Superior temporal gyrus (tissue), 1 donor: ENCODE measurements around the gene KMT2C.
"Not testable (repeated sequence)": the region's sequence is repeated elsewhere in the genome, so short reads cannot be mapped to it uniquely, and the experiment has no call there.

Experiments used
- DNase-seq: peaks from one replicate; pipeline ENCODE4 v3.0.0-alpha.2; 2016; ENCODE audit errors: extremely low spot score

KMT2C gene

DNA sequence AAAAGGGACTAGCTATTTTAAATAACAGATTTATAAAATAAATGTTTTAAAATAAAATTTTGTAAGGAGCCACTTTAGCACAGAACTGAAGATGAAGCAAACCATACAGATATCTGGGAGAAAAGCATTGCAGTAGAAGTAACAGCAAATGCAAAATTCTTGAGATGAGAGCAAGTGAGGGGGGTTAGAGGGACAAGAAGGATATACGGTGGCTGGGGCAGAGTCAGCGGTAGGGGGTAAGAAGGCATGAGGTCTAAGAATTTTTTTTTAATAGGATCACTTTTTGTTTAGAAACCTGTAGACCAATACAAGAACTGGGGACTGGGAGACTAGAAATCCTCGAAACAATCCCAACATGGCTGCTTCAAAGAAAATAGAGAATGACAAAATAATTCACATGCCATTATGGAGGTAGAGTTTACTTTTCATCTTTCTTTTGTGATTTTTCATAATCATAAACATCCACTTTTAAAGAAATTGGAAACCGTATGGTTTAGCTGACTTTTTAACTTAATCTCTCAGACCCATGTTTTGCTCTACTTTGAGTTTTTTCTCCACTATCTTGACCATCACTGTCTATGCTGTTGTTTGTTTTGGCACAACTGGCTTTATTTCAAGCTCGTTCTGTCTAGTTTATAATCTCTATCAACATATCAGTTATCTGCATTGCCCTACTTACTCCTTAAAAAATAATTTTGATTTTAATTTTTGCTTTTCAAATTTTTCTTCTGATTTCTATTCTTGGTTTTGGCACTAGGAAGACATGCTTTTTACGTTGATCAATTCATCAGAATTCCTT lies 73.5 kb downstream of the KMT2C start:
- no peak for DNase-seq

DNA sequence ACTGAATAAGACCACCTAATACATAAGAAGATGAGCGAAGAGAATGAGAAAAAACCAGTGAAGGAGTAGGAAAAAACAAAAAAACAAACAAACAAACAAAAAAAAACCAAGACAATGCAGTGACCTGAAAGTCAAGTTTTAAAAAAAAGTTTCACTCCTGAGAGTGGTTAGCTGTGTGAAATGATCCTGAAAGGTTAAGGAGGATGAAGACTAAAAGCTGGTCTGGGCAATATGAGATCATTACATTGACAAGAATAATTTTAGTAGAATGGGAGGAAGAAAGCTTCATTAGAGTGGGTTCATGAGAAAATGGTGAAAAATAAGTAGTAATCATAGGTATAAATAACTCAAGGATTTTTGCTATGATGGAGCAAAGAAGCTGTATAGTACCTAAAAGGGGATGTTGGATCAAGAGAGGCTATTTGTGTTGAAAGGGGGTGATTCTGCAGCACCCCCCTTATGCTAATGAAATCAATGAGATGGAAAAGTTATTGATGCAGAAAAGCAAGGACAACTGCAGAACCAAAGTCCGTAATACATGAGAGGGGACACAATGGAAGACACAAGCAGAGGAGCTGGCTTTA lies 80.2 kb downstream of the KMT2C start:
- DNase-seq, result no peak

DNA sequence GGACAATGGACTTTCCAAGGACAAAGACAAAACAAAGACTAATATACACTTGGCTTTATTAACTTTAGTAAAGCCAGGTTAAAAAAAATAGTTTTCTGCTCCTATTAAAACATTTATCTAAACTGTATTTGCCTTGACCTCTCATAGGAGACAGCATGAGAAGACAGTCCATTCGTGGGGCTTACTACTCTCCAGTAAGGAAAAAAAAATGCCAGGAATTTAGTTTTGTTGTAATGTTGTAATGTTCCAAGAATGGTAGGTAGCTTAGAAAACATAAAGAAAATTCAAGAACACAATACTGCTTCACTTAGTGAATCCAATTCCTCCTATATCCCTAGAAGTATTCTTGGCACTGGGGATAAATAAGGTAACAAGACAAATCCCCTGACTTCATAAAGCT lies 81.7 kb downstream of the KMT2C start:
- no peak for DNase-seq

DNA sequence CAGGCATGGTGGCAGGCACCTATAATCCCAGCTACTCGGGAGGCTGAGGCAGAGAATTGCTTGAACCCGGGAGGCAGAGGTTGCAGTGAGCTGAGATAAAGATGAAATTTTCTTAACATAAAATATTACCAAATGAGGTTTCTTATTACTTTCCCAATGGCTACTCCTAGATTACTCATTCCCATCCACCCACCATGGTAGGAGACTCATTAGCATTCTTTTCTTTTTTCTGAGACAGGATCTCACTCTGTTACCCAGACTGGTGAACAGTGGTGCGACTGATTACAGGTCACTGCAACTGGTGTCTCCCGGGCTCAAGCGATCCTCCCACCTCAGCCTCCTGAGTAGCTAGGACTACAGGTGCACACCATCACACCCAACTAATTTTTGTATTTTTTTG lies 82.5 kb downstream of the KMT2C start:
- DNase-seq, result not testable (repeated sequence)

DNA sequence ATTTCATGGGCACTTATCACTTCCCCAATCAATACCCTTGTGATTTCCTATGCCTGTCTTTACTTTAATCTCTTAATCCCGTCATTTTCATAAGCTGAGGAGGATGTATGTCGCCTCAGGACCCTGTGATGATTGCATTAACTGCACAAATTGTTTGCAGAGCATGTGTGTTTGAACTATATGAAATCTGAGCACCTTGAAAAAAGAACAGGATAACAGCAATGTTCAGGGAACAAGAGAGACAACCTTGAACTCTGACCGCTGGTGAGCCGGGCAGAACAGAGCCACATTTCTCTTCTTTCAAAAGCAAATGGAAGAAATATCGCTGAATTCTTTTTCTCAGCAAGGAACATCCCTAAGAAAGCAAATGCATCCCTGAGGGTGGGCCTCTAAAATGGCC lies 84.1 kb downstream of the KMT2C start:
- DNase-seq, result not testable (repeated sequence)

DNA sequence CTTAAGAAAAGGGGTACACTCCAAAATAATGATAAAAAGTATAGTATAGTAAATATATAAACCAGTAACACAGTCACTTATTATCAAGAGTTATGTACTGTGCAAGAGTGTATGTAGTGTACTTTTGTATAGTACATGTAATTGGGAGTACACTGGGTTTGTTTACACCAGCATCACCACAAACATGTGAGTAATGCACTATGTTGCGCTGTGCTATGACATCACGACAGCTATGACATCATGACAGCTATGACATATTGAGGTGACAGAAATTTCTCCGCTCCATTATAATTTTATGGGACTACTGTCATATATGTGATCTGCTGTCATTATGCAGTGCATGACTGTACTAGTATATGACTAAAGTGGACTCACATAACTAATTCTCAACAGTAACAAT lies 84.6 kb downstream of the KMT2C start:
- no peak for DNase-seq

DNA sequence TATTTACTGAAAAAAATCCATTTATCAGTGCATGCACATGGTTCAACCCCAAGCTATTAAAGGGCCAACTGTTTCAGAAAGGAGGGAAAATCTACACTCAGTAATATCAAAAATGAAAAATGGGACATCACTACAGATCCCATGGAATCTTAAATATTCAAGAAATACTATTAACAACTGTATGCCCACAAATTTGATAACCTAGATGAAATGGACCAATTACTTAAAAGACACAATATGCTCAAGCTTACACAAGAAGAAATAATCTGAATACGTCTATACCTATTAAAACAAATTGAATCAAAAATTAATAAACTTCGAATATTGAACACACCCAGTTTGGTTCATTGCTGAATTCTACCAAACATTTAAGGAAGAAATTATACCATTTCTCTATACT lies 87.9 kb downstream of the KMT2C start:
- no peak for DNase-seq

DNA sequence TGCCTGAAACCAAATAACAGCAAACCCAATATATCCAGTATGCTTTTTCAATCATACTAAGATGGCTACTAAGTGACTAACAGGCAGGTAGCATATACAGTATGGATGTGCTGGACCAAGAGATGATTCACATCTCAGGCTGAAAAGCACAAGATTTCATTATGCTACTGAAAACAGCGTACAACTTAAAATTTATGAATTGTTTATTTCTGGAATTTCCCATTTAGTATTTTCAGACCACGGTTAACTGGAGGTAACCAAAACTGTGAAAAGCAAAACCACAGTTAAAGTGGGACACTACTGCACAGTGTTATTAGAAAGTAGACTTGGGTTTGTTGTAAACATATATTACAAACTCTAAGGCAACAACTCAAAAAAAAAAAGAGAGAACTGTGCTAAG lies 91.5 kb downstream of the KMT2C start:
- no peak for DNase-seq

DNA sequence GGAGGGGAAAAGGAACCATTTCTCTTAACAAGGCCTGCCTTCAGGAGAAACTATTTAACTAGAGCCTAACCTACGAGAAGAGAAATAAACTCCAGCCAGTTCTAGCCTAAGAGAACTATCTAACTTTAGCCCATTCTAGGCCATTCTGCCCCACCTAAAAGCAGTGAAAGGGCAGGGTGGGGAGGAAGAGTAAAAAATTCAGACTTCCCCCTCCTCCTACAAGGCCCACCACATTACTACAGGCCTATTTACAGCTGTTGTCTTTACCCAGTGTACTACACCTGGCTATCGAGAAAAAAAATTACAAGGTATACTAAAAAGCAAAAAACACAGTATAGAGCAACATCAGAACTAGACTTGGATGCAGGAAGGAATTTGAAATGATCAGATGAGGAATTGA lies 93.0 kb downstream of the KMT2C start:
- no peak for DNase-seq

DNA sequence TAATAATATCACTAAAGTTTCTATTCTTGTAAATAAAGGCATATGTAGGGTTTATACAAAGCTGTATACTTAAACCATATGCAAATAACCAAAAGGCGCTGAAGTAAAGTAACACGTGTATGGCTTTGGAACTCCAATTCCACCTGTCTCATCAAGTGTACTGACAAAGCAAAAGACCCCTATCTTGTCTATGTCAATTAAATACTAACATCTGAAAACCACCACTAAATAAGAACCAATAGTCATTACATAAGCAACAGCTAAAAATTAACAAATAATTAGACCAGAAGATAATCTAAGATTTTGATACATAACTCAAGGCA lies 93.9 kb downstream of the KMT2C start:
- no peak for DNase-seq

DNA sequence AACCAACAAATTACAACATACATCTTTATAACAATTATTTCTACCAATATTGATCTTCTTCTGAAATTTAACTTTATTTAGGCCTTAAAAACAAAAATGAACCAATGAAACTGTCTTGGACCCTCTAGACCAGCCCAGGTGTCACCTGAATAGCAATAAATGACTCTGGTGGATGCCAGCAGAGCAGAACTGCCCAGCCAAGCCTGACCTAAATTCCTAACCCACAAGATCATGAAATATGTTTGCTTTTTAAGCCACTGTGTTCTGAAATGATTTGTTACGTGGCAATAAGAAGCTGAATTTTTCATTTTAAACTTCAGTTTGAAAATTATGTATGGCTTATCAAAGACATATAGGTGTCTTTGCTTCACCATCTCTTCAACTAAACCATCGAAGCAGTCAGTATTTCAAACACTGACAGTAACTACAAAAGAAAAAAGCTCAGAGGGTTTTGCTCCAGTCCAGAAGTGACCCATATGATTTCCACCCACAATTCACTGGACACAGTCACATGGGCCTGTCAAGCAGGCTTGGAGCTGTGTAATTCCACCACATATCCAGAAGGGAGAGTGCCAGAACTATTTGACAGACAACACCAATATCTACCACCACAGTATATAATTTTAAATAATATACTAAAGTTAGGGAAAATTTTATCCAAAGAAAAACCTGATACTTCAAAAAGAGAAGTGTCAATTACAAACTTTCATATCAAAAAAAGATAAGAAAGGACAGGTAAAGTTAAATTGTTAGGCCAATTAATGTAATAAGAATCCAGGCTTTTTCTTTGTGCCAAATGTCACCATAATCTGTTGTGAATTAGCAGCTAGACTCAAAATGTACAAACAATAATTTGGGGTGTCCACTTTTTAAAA lies 94.5 kb downstream of the KMT2C start:
- peak; percentile 80 for DNase-seq

DNA sequence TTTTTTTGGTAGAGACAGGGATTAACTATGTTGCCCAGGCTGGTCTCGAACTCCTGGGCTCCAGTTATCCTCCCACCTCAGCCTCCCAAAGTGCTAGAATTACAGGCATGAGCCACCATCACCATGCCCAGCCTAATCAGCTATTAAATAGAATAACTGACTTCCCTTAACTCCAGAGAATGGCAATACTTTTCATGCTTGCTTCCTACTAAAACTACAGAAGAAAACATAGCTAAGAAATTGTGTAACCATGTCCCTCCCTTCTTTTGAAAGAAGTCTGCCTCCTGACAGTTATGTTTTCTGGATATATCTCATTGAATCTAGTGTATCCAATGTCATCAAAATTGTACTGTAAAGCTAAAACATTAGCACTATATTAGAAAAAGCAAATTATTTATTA lies 95.6 kb downstream of the KMT2C start:
- DNase-seq, result no peak

DNA sequence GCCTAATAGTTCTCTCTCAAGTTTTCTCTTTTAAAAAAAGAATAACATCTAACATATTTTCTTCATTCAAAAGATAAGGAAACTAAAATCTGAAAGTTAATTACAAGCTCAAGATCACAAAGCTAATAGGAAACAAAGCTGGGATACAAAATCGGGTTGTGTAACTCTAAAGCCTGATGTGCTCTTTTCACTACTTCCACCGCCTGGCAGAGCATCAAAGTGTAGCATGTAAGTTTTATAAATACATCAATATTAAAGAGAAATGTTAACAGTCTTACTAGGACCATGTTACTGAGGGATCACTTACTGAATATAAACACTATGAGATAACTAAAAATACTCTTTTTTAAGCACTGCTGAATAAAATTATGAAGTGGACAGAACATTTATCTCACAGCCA lies 97.2 kb downstream of the KMT2C start:
- no peak for DNase-seq

DNA sequence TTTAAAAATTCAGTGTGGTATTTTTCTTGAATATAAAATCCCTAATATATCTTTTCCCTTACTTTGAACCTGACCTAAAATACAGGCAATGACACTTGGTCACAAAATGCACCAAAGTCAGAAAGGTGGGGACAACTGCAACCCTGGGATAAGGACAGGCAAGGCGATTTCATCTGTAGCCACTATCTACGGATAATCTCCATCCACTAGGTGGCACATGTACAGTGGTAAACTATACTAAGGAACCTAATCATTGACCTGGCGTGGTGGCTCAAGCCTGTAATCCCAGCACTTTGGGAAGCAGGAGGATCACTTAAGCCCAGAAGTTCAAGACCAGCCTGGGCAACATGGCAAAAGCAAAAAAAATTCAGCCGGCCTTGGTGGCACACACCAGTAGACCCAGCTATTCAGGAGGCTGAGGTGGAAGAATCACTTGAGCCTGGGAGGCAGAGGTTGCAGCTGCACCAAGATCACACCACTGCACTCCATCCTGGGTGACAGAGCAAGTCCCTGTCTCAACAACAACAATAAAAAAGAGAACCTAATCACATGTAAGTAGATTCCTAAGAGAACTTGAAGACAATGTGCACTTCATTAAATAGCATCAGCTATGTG lies 98.9 kb downstream of the KMT2C start:
- DNase-seq, result peak; percentile 73

DNA sequence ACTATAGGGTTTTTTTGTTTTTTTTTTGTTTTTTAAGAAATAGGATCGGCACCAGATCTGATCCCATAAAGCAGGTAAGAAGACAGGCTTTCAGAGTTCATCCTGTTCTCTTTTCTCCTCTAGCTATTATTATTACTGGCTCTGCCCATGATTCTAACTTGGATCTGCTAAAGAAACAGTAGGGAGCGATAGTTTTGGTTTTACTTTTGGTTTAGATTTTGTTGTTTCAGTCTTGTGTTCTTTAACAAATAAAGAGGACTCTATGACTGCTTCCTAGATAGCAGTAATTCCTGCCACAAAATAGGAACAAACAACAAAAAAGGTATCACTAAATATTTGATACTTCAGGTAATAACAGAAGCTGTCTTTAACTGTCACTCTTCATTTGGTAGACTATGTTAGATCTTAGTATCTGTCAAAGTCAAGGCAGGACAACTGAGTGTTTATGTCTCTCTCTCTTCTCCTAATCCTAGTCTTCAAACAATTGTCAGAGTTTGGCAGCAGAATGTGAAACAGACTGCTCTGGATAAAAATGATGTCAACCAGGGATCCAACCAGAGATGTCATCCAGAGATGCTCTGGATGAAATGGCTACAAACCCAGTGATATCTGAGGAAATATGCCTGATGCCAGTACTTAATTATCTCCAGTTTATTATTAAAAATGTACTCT lies 99.8 kb downstream of the KMT2C start:
- no peak for DNase-seq

DNA sequence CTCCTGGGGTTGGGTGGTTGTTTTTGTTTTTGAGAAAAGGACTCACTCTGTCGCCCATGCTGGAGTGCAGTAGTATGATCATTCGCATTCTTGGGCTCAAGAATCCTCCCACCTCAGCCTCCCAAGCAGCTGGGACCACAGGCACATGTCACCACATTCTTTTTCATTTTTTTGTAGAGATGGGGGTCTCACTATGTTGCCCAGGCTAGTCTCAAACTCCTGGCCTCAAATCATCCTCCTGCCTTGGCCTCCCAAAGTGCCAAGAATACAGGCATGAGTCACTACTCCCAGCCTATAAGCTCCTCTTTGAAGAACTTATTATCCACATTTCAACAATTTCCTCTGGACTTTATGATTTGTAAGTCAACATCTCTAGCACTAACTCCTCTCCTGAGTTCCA lies 102.7 kb downstream of the KMT2C start:
- no peak for DNase-seq

DNA sequence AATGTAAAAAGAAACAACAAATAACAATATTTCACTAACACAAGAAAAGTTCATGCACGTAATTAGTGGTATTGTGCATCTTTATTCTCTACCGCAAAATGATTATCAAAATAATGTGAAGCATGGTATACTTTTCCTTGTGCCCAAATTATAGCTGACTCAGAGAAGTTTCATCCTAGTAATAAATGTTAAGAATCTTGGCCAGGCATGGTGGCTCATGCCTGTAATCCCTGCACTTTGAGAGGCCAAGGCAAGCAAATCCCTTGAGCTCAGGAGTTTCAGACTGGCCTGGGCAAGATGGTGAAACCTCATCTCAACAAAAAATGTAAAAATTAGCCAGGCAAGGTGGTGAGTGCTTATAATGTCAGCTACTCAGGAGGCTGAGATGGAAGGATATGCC lies 105.0 kb downstream of the KMT2C start:
- DNase-seq, result no peak

DNA sequence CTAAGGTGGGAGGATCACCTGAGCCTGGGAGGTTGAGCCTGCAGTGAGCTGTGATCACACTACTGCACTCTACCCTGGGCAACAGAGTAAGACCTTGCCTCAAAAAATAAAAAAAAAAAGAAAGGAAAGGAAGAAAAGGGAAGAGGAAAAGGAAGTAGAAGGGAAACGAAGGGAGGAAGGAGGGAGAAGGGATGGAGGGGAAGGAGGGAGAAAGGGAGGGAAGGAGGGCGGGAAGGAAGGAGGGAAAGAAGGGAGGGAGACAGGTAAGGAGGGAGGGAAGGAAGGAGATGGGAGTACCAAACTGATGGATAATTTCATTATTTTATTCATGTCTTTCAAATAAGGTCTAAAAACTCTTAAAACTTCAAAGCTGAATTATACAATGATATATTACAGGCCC lies 106.3 kb downstream of the KMT2C start:
- DNase-seq, result no peak

DNA sequence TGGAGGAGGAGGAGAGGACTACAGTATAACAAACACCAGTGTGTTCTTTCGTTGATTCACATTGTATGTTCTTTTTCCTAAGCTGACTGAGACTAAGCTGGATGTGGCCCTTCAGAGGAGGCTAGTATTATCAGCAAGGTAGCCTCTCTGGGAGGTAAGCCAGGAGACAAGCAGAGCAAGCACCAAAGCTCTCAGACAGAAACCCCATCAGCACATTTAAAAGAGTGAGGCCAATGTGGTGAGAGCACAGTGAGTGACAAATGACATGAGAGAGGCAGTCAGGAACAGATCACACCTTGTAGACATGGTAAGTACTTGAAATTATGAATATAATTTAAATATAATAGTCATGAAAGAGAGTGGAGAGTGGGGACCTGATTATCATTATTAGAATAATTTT lies 107.6 kb downstream of the KMT2C start:
- DNase-seq, result no peak

DNA sequence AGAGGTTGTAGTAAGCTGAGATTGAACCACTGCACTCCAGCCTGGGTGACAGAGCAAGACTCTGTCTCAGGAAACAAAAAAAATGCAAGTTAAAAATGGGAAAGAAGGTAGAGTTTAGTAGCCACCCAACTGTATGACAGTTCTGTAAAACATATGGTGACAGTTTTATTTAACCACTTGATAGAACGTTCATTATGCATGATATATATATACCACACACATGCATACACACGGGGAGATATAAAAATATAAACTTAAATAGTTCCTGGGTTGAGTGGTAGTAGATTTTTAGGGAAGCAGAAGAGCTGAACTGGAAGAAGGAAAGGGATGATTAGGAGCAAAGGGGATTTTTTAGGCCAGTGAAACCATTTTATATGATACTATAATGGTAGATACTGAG lies 120.0 kb downstream of the KMT2C start:
- no peak for DNase-seq

DNA sequence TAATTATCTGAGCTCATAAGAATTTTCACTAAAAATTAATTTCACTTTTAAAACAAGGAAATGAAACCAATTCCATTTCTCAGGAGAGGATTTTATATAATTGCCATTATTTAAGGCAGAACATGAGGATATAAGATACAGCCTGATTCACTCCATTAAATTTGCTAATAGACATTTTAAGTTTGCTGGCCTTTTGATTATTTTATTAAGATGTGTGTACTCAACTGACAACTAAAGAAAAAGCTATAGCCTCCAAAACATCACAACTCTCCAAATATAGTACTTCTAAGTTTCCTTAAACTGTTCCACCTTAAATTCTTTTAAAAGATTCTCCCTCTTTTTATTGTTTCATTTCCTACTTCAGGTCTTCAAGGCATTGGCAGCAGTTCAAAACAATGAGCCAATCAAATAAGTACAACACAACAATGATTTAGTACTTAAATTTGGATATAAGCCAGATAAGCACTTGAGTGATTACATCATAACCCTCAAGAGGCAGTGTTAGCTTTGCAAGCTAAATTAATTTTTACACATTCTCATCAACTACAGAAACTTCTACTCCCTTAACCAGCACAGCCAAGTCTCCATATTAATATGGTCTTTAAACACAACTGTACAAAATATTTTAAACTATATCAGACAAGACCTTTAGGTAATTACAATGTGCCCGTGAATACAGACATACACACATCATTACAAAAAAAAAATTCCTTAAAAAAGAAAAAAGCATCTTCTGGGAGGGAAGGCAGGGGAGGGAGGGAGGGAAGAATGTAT lies 121.8 kb downstream of the KMT2C start:
- no peak for DNase-seq
